PC-3 (cell line): ENCODE measurements around the gene PCAT7.

Source experiments
- EZH2 ChIP-seq: fragments of 300-600 bp; sonication (generic); IDR thresholded peaks from one replicate; pipeline ENCODE4 v1.6.1; 2017; ENCODE audit warnings: antibody characterized with exemption, mild to moderate bottlenecking, low read length; ENCODE audit not compliant: unreplicated experiment
- TF ChIP-seq, protein P1 (sequence below): fragments of 300-600 bp; sonication (generic); conservative IDR thresholded peaks from 2 replicates; pipeline ENCODE4 v1.5.1; 2017; ENCODE audit warnings: antibody characterized with exemption, low read depth, mild to moderate bottlenecking, low read length

DNA sequence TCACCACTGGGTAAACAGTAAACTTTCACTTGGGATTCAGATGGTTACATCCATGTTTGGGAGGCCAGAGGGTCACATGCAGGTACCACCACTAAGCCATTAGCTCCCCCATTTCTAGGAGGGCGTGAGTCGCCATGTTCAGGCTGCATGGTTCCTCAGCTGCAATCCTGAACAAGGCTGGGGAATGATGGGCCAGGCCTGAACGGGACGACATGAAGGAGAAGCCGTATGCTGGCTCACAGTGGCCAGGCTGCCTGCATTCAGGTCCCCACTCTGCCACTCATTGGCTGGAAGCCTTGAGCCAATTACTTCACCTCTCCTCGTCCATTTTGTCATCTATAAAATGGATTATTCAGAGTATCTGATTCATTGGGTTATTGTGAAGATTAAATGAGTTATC is 47.8 kb downstream of the PCAT7 start:
- TF ChIP-seq, protein P1, sequence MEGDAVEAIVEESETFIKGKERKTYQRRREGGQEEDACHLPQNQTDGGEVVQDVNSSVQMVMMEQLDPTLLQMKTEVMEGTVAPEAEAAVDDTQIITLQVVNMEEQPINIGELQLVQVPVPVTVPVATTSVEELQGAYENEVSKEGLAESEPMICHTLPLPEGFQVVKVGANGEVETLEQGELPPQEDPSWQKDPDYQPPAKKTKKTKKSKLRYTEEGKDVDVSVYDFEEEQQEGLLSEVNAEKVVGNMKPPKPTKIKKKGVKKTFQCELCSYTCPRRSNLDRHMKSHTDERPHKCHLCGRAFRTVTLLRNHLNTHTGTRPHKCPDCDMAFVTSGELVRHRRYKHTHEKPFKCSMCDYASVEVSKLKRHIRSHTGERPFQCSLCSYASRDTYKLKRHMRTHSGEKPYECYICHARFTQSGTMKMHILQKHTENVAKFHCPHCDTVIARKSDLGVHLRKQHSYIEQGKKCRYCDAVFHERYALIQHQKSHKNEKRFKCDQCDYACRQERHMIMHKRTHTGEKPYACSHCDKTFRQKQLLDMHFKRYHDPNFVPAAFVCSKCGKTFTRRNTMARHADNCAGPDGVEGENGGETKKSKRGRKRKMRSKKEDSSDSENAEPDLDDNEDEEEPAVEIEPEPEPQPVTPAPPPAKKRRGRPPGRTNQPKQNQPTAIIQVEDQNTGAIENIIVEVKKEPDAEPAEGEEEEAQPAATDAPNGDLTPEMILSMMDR = no peak
- TF ChIP-seq EZH2 = no peak
